GM12878 (cell line): Measurements from ENCODE around the gene CANT1. TPM values are rescaled to one million over a fixed set of nuclear protein-coding genes. Genes with fewer than 3 reads are reported as not detected.

Source experiments
- ATAC-seq: fragments of 200-7000 bp; cut with Tn5 transposase; 3 replicates; pipeline ENCODE4 v1.9.1; 2020; ENCODE audit warnings: mild to moderate bottlenecking, moderate library complexity
- BruUV-seq: library from RNA; stranded (reverse); fragments of 400-500 nt; replicated peaks from 2 replicates; lab custom pipeline; 2021; lab: Mats Ljungman, UMichigan
- CTCF ChIA-PET: fragments of 300-600 bp; sonication (Branson Sonifier 250); formaldehyde crosslinking; extraction: SDS; loops from one replicate; lab custom pipeline; 2021; ENCODE audit warnings: inconsistent platforms; lab: Yijun Ruan, JAX
- POLR2A ChIA-PET: fragments of 350-600 bp; formaldehyde crosslinking; extraction: SDS; loops from one replicate; lab custom pipeline; 2021; ENCODE audit warnings: inconsistent platforms; lab: Charles Lee
- RAD21 ChIA-PET: fragments of 300-600 bp; sonication (Branson Sonifier 250); formaldehyde crosslinking; loops from one replicate; lab custom pipeline; 2023; ENCODE audit warnings: antibody characterized with exemption; ENCODE audit not compliant: unreplicated experiment; lab: Charles Lee
- SMC1A ChIA-PET: fragments of 300-600 bp; sonication (Branson Sonifier 250); formaldehyde crosslinking; loops from one replicate; lab custom pipeline; 2023; ENCODE audit not compliant: unreplicated experiment, uncharacterized antibody; lab: Charles Lee
- DNase-seq: peaks from one replicate; pipeline ENCODE4 v3.0.0-alpha.2; 2011; ENCODE audit warnings: low read depth, low spot score
- FAIRE-seq: peaks from 3 replicates; lab custom pipeline; 2011; peaks lifted over from hg19 to GRCh38; lab: Jason Lieb, UNC
- H2AFZ ChIP-seq: 2 replicates; pipeline ENCODE4 v1.6.0; 2011; ENCODE audit warnings: low read depth, low read length, control low read depth; ENCODE audit not compliant: control insufficient read depth
- H3K27ac ChIP-seq: 2 replicates; pipeline ENCODE4 v1.5.1; 2011; ENCODE audit warnings: control low read depth; ENCODE audit not compliant: control insufficient read depth, insufficient read depth
- H3K27me3 ChIP-seq, 2 experiments: replicated peaks in 1 of 2; 2 replicates each; pipeline versions ENCODE4 v1.6.0 to v1.6.1; 2011; ENCODE audit warnings: low read length in 1 of 2; ENCODE audit not compliant: control insufficient read depth in 2 of 2, insufficient read depth in 2 of 2
- H3K36me3 ChIP-seq, 2 experiments: 2 replicates each; pipeline ENCODE4 v1.5.1; 2011; ENCODE audit warnings: low read length in 1 of 2; ENCODE audit not compliant: control insufficient read depth in 2 of 2, insufficient read depth in 2 of 2
- H3K4me1 ChIP-seq: 2 replicates; pipeline ENCODE4 v1.6.1; 2011; ENCODE audit warnings: mild to moderate bottlenecking, low read length, moderate library complexity, mixed read lengths; ENCODE audit not compliant: control insufficient read depth, insufficient read depth
- H3K4me2 ChIP-seq: 2 replicates; pipeline ENCODE4 v1.6.0; 2011; ENCODE audit warnings: control low read depth; ENCODE audit not compliant: control insufficient read depth, insufficient read depth
- H3K4me3 ChIP-seq: fragments of 200-600 bp; sonication (generic); 2 replicates; pipeline ENCODE4 v1.5.1; 2016
- H3K79me2 ChIP-seq: 2 replicates; pipeline ENCODE4 v1.6.0; 2011; ENCODE audit warnings: low read length; ENCODE audit not compliant: control insufficient read depth, insufficient read depth
- H3K9ac ChIP-seq: 2 replicates; pipeline ENCODE4 v1.8.0; 2011; ENCODE audit warnings: low read length, control low read depth, mixed read lengths; ENCODE audit not compliant: control insufficient read depth, insufficient read depth
- H3K9me3 ChIP-seq: replicated peaks from 3 replicates; pipeline ENCODE4 v1.5.1; 2011; ENCODE audit warnings: mild to moderate bottlenecking, low read length; ENCODE audit not compliant: control insufficient read depth, insufficient read depth
- H4K20me1 ChIP-seq: 2 replicates; pipeline ENCODE4 v1.6.0; 2011; ENCODE audit not compliant: control insufficient read depth, insufficient read depth
- CBX5 ChIP-seq: sonication (generic); IDR thresholded peaks from 2 replicates; pipeline ENCODE4 v1.6.1; 2016; ENCODE audit warnings: low read depth, moderate library complexity, mild to moderate bottlenecking, inconsistent platforms
- CTCF ChIP-seq, 3 experiments: IDR thresholded peaks in 2 of 3; conservative IDR thresholded peaks in 1 of 3; 2 replicates each; pipeline ENCODE4 v1.5.1; 2011; ENCODE audit warnings: low read depth in 3 of 3, low read length in 3 of 3, mild to moderate bottlenecking in 3 of 3, control low read depth in 2 of 3, moderate library complexity in 2 of 3, inconsistent platforms in 1 of 3, mixed read lengths in 1 of 3; ENCODE audit not compliant: control insufficient read depth in 2 of 3, insufficient read depth in 1 of 3; ENCODE audit errors: extremely low read depth in 1 of 3
- DPF2 ChIP-seq: fragments of 450-650 bp; IDR thresholded peaks from 2 replicates; pipeline ENCODE4 v1.6.1; 2017; ENCODE audit warnings: mild to moderate bottlenecking
- ETV6 ChIP-seq, 2 experiments: fragments of 450-650 bp in 1 of 2; IDR thresholded peaks in 1 of 2; conservative IDR thresholded peaks in 1 of 2; 2 replicates each; pipeline ENCODE4 v1.6.1; 2014; ENCODE audit warnings: antibody characterized with exemption in 1 of 2, borderline replicate concordance in 1 of 2, low read depth in 1 of 2, mild to moderate bottlenecking in 1 of 2, moderate library complexity in 1 of 2
- FOXK2 ChIP-seq: fragments of 450-650 bp; IDR thresholded peaks from 2 replicates; pipeline ENCODE4 v1.6.1; 2017; ENCODE audit warnings: mild to moderate bottlenecking, moderate library complexity
- JUND ChIP-seq: IDR thresholded peaks from 2 replicates; pipeline ENCODE4 v1.6.1; 2012; ENCODE audit warnings: low read depth, mild to moderate bottlenecking, low read length, improper control_type of control experiment, moderate library complexity
- NBN ChIP-seq: fragments of 450-650 bp; IDR thresholded peaks from 2 replicates; pipeline ENCODE4 v1.6.1; 2016
- NR2C1 ChIP-seq: fragments of 450-650 bp; IDR thresholded peaks from 2 replicates; pipeline ENCODE4 v1.6.1; 2017; ENCODE audit warnings: antibody characterized with exemption, mild to moderate bottlenecking, moderate library complexity
- PKNOX1 ChIP-seq: fragments of 450-650 bp; IDR thresholded peaks from 2 replicates; pipeline ENCODE4 v1.6.1; 2016; ENCODE audit warnings: mild to moderate bottlenecking
- RAD51 ChIP-seq: fragments of 450-650 bp; IDR thresholded peaks from 2 replicates; pipeline ENCODE4 v1.6.1; 2016; ENCODE audit warnings: moderate library complexity, mild to moderate bottlenecking, inconsistent platforms
- RB1 ChIP-seq: fragments of 450-650 bp; formaldehyde crosslinking; IDR thresholded peaks from 2 replicates; pipeline ENCODE4 v1.6.1; 2017; ENCODE audit warnings: mild to moderate bottlenecking, borderline replicate concordance
- SIX5 ChIP-seq: IDR thresholded peaks from 2 replicates; pipeline ENCODE4 v1.6.1; 2011; ENCODE audit warnings: mild to moderate bottlenecking, low read depth, low read length, moderate library complexity; ENCODE audit not compliant: severe bottlenecking
- SMC3 ChIP-seq: IDR thresholded peaks from 2 replicates; pipeline ENCODE4 v1.6.1; 2011; ENCODE audit warnings: low read length, improper control_type of control experiment, borderline replicate concordance
- SPI1 ChIP-seq: IDR thresholded peaks from 2 replicates; pipeline ENCODE4 v1.6.1; 2011; ENCODE audit warnings: low read depth, mild to moderate bottlenecking, low read length, moderate library complexity, borderline replicate concordance; ENCODE audit not compliant: insufficient read depth
- SUPT20H ChIP-seq: IDR thresholded peaks from 2 replicates; pipeline ENCODE4 v1.6.1; 2011; ENCODE audit warnings: low read depth, mild to moderate bottlenecking, low read length, moderate library complexity, borderline replicate concordance; ENCODE audit not compliant: control insufficient read depth
- TCF12 ChIP-seq: IDR thresholded peaks from 2 replicates; pipeline ENCODE4 v1.6.1; 2011; ENCODE audit warnings: low read depth, mild to moderate bottlenecking, low read length
- ZNF217 ChIP-seq: fragments of 450-650 bp; IDR thresholded peaks from 2 replicates; pipeline ENCODE4 v1.6.1; 2017; ENCODE audit warnings: antibody characterized with exemption, mild to moderate bottlenecking
- WGBS: methylation state at CpG from one replicate; pipeline ENCODE4 v1.1.6; 2016; ENCODE audit warnings: low lambda C conversion rate; ENCODE audit not compliant: insufficient replicate concordance, insufficient coverage; ENCODE audit errors: missing lambda C conversion rate; 5-methylcytosine and 5-hydroxymethylcytosine counted together
- in situ Hi-C: fragments of 300-500 bp; cut with MboI; formaldehyde crosslinking; loops from 9 replicates; pipeline ENCODE4 v1.14.3; 2018; ENCODE audit warnings: mixed read lengths
- intact Hi-C: fragments of 100-400 bp; cut with micrococcal nuclease; formaldehyde crosslinking; loops from one replicate; pipeline ENCODE4 v1.14.2; 2022; ENCODE audit not compliant: unreplicated experiment
- polyA plus RNA-seq, 11 experiments: library from polyadenylated mRNA; depleted of rRNA in 4 of 11; unstranded in 6 of 11; stranded (reverse) in 5 of 11; fragments of >200 nt; fragmentation: Nextera tagmentation in 4 of 11; fragmentation: Illumina TruSeq in 1 of 11; extraction: Ambion mirVana in 4 of 11; extraction: Trizol in 1 of 11; gene quantifications; 1 replicate in 1 of 11; 2 replicates in 10 of 11; pipeline versions ENCODE4 v1.2.1 to v1.2.3, GENCODE V29; 2011 to 2016; ENCODE audit warnings: inconsistent platforms in 2 of 11, missing spikeins in 2 of 11, low read depth in 1 of 11
- total RNA-seq, 4 experiments: library from RNA; depleted of rRNA in 3 of 4; stranded (reverse); fragments of >200 nt in 3 of 4; fragmentation: Illumina TruSeq in 1 of 4; extraction: Trizol in 1 of 4; gene quantifications; 2 replicates each; pipeline versions ENCODE4 v1.2.1 to v1.2.3, GENCODE V29; 2013 to 2021
- TF ChIP-seq, protein P1 (sequence below): fragments of 450-650 bp; IDR thresholded peaks from 2 replicates; pipeline ENCODE4 v1.6.1; 2018; ENCODE audit warnings: borderline replicate concordance, mild to moderate bottlenecking; ENCODE audit not compliant: partially characterized antibody

CANT1 gene
- total and polyA plus RNA-seq, 10 of the 15 experiments (the other 5 are each of a cell fraction or from before 2014, with no cell fraction given): 2.2 to 59.2 (median 20.2) TPM

GRCh38 chr17:79010304-79010646, 711 bp upstream of the CANT1 start:
- no peaks in the 10 kb centered on the region; a peak in 1 of 4 replicates for H3K27me3 ChIP-seq
- no peaks in the 10 kb centered on the region for H3K9me3 ChIP-seq
- DNase-seq (no peak), ATAC-seq (no peak), FAIRE-seq (no peak)
- BruUV-seq: no TSS peak
- H4K20me1 ChIP-seq: no peaks in the 10 kb centered on the region; the same call in 1 of the 2 replicates
- RAD21 ChIA-PET: interaction anchor here (0.6 kb wide), 1 partner anchor 22 kb away, joined by 3 read pairs; no protein-coding TSS in a partner anchor
- no peaks in the 10 kb centered on the region for H3K36me3 ChIP-seq
- peaks cover 34% of the 10 kb centered on the region for H3K79me2 ChIP-seq
- H3K4me2 ChIP-seq: peak overlapping the region; percentile 68
- H2AFZ ChIP-seq: peak overlapping the region; percentile 96
- peaks cover 8% of the 10 kb centered on the region for H3K4me1 ChIP-seq
- POLR2A ChIA-PET: interaction anchor here (0.9 kb wide), 1 partner anchor 64 kb away, joined by 3 read pairs; the partner anchor contains the start of gene ENGASE
- CTCF ChIA-PET: interaction anchor here (1.1 to 1.3 kb wide), 2 partner anchors 32 to 61 kb away, joined by 3 to 4 read pairs; no protein-coding TSS in a partner anchor
- intact Hi-C loops: no loop called here
- H3K27ac ChIP-seq: peak overlapping the region; percentile 49
- WGBS: 73% methylated on average over 7 of the region's 7 CpGs
- peak overlapping the region; percentile 90 for H3K9ac ChIP-seq
- SMC1A ChIA-PET: no interaction called here
- peak overlapping the region; percentile 99; the same call in 1 of the 2 replicates for H3K4me3 ChIP-seq
- in situ Hi-C loops: no loop called here
- TF ChIP-seq DPF2 (no peak), RAD51 (no peak), NR2C1 (no peak), NBN (no peak), SUPT20H (no peak), FOXK2 (no peak), RB1 (no peak), CTCF (IDR thresholded peaks at IDR 0.05 in 2 of 3, conservative IDR thresholded peaks at IDR 0.05 in 1 of 3; ENCODE audit: control insufficient read depth in 2 of 3, extremely low read depth in 1 of 3, insufficient read depth in 1 of 3, low read depth in 3 of 3, low read length in 3 of 3) (no peak), SIX5 (no peak), TCF12 (no peak), ZNF217 (no peak), ETV6 (conservative IDR thresholded peaks at IDR 0.05 in 1 of 2, IDR thresholded peaks at IDR 0.05 in 1 of 2; ENCODE audit: borderline replicate concordance in 1 of 2, low read depth in 1 of 2) (no peak), JUND (no peak), CBX5 (no peak), SPI1 (no peak), PKNOX1 (no peak), SMC3 (no peak)
- TF ChIP-seq, protein P1, sequence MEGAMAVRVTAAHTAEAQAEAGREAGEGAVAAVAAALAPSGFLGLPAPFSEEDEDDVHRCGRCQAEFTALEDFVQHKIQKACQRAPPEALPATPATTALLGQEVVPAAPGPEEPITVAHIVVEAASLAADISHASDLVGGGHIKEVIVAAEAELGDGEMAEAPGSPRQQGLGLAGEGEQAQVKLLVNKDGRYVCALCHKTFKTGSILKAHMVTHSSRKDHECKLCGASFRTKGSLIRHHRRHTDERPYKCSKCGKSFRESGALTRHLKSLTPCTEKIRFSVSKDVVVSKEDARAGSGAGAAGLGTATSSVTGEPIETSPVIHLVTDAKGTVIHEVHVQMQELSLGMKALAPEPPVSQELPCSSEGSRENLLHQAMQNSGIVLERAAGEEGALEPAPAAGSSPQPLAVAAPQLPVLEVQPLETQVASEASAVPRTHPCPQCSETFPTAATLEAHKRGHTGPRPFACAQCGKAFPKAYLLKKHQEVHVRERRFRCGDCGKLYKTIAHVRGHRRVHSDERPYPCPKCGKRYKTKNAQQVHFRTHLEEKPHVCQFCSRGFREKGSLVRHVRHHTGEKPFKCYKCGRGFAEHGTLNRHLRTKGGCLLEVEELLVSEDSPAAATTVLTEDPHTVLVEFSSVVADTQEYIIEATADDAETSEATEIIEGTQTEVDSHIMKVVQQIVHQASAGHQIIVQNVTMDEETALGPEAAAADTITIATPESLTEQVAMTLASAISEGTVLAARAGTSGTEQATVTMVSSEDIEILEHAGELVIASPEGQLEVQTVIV: no peak
- TF ChIP-seq, all 136 proteins: peak for 0
